Transverse colon (tissue), 4 donors: ENCODE data around the gene GRK6. TPM values are rescaled to one million over a fixed set of nuclear protein-coding genes. Genes with fewer than 3 reads are reported as not detected.

ENCODE experiments used
- DNase-seq: peaks from one replicate; pipeline ENCODE4 v3.0.0-alpha.2; 2019
- H3K27ac ChIP-seq, 4 donors: fragments of 200-600 bp; sonication (generic); 2 replicates each; pipeline ENCODE4 v1.5.1; 2016 to 2018; ENCODE audit warnings: inconsistent platforms in 4 of 4
- H3K27me3 ChIP-seq: fragments of 200-600 bp; sonication (generic); 2 replicates; pipeline ENCODE4 v1.5.1; 2017; ENCODE audit warnings: inconsistent platforms
- H3K36me3 ChIP-seq, 4 donors: fragments of 200-600 bp; sonication (generic); 2 replicates each; pipeline ENCODE4 v1.5.1; 2017 to 2019; ENCODE audit warnings: inconsistent platforms in 4 of 4
- H3K4me1 ChIP-seq, 4 donors: fragments of 200-600 bp; sonication (generic); 2 replicates each; pipeline ENCODE4 v1.5.1; 2017 to 2020; ENCODE audit warnings: inconsistent platforms in 4 of 4
- H3K4me3 ChIP-seq, 4 donors: fragments of 200-600 bp; sonication (generic); 1 replicate in 1 of 4; 2 replicates in 3 of 4; pipeline versions ENCODE4 v1.5.1 to v1.6.1; 2017 to 2019; ENCODE audit warnings: inconsistent platforms in 4 of 4
- H3K9me3 ChIP-seq, 2 donors: fragments of 200-600 bp; sonication (generic); 2 replicates each; pipeline ENCODE4 v1.5.1; 2017 to 2019; ENCODE audit warnings: inconsistent platforms in 2 of 2
- CTCF ChIP-seq, 5 experiments: fragments of 200-600 bp in 3 of 5; fragments of 450-650 bp in 2 of 5; sonication (generic) in 3 of 5; IDR thresholded peaks; 1 replicate in 2 of 5; 2 replicates in 3 of 5; pipeline ENCODE4 v1.5.1; 2016 to 2017; ENCODE audit warnings: antibody characterized with exemption in 5 of 5, inconsistent platforms in 3 of 5, mild to moderate bottlenecking in 2 of 5, moderate library complexity in 1 of 5
- EP300 ChIP-seq: sonication (generic); formaldehyde crosslinking; IDR thresholded peaks from one replicate; pipeline ENCODE4 v1.6.1; 2017; ENCODE audit warnings: antibody characterized with exemption, low read depth
- POLR2A ChIP-seq: fragments of 450-650 bp; IDR thresholded peaks from one replicate; pipeline ENCODE4 v1.6.1; 2016; ENCODE audit warnings: antibody characterized with exemption, mild to moderate bottlenecking, moderate library complexity
- POLR2AphosphoS5 ChIP-seq, 3 donors: sonication (generic); formaldehyde crosslinking; IDR thresholded peaks; one replicate each; pipeline ENCODE4 v1.6.1; 2016; ENCODE audit warnings: antibody characterized with exemption in 3 of 3
- WGBS, 2 donors: methylation state at CpG; one replicate each; pipeline ENCODE4 v1.1.5; 2018; ENCODE audit warnings: low coverage in 1 of 2; 5-methylcytosine and 5-hydroxymethylcytosine counted together
- in situ Hi-C, 4 donors: fragments of 200-750 bp; cut with MboI; loops; one replicate each; pipeline versions ENCODE4 v1.15.0 to v1.15.1; 2017; ENCODE audit warnings: low sequenced_read_pairs in 3 of 4, low pct_ligation_motif_present in 1 of 4, low pct_unique_long_range_greater_than_20kb in 1 of 4
- intact Hi-C: fragments of 100-400 bp; cut with DNase I; formaldehyde crosslinking; loops from one replicate; pipeline ENCODE4 v1.15.1; 2023; ENCODE audit warnings: low total_unique reads
- total RNA-seq, 4 donors: library from RNA; depleted of rRNA; stranded (reverse); fragments of >200 nt; gene quantifications; one replicate each; pipeline ENCODE4 v1.1.0, GENCODE V29; 2016

GRK6 gene
- total RNA-seq, 4 donors from 2014 or later, result 21.5 to 40.5 (median 36.4) TPM

DNA sequence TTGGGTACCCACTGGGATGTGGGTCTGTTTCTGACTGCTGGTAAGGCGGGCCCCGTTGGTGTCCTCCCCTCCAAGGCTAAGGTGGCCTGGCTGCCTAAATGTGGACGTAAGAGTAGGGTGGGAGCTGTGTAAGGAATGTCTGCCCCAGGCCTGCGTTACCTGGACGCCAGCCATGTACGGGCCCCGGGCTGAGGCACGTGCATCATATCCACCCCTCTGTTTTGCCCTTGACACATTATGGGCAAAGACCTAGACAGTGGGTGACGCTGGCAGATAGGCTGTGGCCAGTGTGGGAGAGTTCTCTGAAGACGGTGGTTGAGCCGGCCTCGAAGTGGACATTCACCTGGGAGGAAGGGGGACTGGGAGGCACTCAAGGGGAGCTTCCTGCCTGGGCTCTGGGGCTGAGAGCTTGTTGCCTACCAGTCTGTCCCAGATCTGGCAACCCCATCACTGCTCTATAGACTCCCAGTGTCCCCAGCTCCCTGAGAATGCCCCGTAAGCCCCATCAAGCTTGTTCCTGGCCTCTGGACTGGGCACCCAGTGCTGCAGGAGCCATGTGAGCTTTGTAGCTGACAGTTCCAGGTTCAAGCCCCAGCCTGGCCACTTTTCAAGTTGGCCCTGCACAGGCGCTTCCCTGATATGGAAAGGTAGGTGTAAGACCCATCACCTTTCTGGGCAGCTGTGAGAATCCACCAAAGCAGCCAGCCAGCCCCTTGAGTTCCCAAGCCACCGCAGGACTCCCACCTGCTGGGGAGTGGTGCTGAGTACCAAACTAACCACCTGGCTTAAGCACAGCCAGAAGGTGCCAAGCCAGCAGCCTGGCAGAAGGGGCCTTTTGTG, 16.9 kb downstream of the GRK6 start:
- Histone ChIP-seq H3K27me3 (peaks cover 10% of the 10 kb centered on the region), H3K36me3 (peaks cover 0 to 10% (median 4%) of the 10 kb centered on the region in 4 donors), H3K4me3 (no peak overlapping the region), H3K9me3 (no peaks in the 10 kb centered on the region), H3K27ac (no peak overlapping the region), H3K4me1 (peaks cover 18 to 22% (median 20%) of the 10 kb centered on the region in 4 donors)
- TF ChIP-seq POLR2A (no peak), POLR2AphosphoS5 (IDR thresholded peaks at IDR 0.05) (no peak), CTCF (IDR thresholded peaks at IDR 0.05) (no peak), EP300 (no peak)
- intact Hi-C loops (no loop called here), in situ Hi-C loops (loop anchor here in 1 of 4 donors (10.0 kb wide), 1 partner anchor 49 kb away; no protein-coding TSS in a partner anchor)
- WGBS, 2 donors, result 76 to 78% methylated on average over 8 to 15 of the region's 15 CpGs
- DNase-seq, result no peak

- no peak for DNase-seq
- Histone ChIP-seq H3K4me3 (no peak overlapping the region), H3K27me3 (peaks cover 20% of the 10 kb centered on the region), H3K9me3 (no peaks in the 10 kb centered on the region), H3K36me3 (peaks cover 0 to 10% (median 4%) of the 10 kb centered on the region in 4 donors), H3K4me1 (peaks cover 18 to 22% (median 20%) of the 10 kb centered on the region in 4 donors), H3K27ac (no peak overlapping the region)
- in situ Hi-C loops (loop anchor here in 2 of 4 donors (5.0 to 10.0 kb wide), 2 partner anchors 50 to 52 kb away; no protein-coding TSS in a partner anchor), intact Hi-C loops (no loop called here)
- TF ChIP-seq EP300 (no peak), POLR2AphosphoS5 (IDR thresholded peaks at IDR 0.05) (peak in 1 of 3 donors; percentile 6), CTCF (IDR thresholded peaks at IDR 0.05) (no peak), POLR2A (no peak)
- WGBS, 2 donors, result 54% methylated on average over 7 of the region's 7 CpGs; no CpG with 5 or more reads in 1 of the 2 donors
These were observed 17.9 kb downstream of the GRK6 start for GRCh38 chr5:177444106-177445051.

DNA sequence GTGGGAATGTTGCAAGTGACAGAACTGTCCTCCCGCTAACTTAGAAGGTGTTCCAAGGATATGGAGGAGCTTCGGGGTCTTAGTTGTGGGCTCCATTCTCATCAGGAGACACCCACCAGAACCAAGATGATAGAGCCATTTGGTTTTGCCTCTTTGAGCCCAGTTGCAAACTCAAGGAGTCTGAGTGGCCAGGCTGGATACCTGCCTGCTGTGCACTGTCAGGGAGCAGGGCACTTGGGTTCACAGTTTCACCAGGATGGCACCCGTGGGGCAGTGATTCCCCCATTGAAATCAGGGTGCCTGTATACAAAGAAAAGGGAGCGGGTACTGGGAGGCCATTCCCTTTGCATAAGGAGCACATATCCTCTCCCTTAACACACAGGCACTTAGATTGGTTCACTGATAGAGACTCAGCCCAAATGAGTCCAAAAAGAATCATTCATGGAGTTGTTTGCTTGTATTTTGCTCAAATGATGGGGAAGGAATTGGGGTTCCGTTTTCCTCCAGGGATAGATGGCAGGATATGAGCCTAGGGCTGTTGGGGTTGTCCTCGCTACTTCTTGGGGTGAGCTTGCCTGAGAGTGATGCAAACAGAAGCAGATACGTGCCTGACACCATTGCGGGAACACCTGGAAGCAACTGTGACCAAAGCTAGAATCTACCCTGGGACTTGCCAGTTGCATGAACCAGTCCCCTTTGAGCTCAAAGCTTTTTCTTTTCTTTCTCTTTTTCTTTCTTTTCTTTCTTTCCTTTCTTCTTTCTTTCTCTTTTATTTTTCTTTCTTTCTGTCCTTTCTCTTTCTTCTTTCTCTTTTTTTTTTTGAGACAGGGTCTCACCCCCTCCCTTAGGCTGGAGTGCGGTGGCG, 18.8 kb downstream of the GRK6 start:
- in situ Hi-C loops (loop anchor here in 2 of 4 donors (5.0 to 10.0 kb wide), 2 partner anchors 50 to 53 kb away; no protein-coding TSS in a partner anchor), intact Hi-C loops (no loop called here)
- H3K9me3 ChIP-seq, result no peaks in the 10 kb centered on the region
- H3K36me3 ChIP-seq, result peaks cover 0 to 10% (median 4%) of the 10 kb centered on the region in 4 donors
- DNase-seq, result no peak
- no peak overlapping the region for H3K4me3 ChIP-seq
- H3K4me1 ChIP-seq, result peaks cover 18 to 22% (median 20%) of the 10 kb centered on the region in 4 donors
- WGBS, 2 donors, result 0 to 41% methylated on average over 1 to 10 of the region's 10 CpGs
- H3K27ac ChIP-seq, result peak overlapping the region in 1 of 4 donors; percentile 51
- H3K27me3 ChIP-seq, result peaks cover 23% of the 10 kb centered on the region
- TF ChIP-seq POLR2AphosphoS5 (IDR thresholded peaks at IDR 0.05) (no peak), POLR2A (no peak), EP300 (no peak), CTCF (IDR thresholded peaks at IDR 0.05) (no peak)
